Uterus (tissue), 2 donors: Measurements from ENCODE around the gene IL17A.

Experiments used
- CTCF ChIP-seq, 4 experiments: fragments of 200-600 bp in 2 of 4; fragments of 450-650 bp in 2 of 4; sonication (generic) in 2 of 4; IDR thresholded peaks; one replicate each; pipeline ENCODE4 v1.5.1; 2016 to 2019; ENCODE audit warnings: antibody characterized with exemption in 4 of 4, mild to moderate bottlenecking in 2 of 4, moderate library complexity in 1 of 4
- POLR2A ChIP-seq, 2 donors: fragments of 450-650 bp; IDR thresholded peaks; one replicate each; pipeline ENCODE4 v1.6.1; 2016; ENCODE audit warnings: antibody characterized with exemption in 2 of 2, mild to moderate bottlenecking in 1 of 2, moderate library complexity in 1 of 2

GRCh38 chr6:52201493-52201892, 15.3 kb downstream of the IL17A start:
- TF ChIP-seq CTCF (IDR thresholded peaks at IDR 0.05) (no peak), POLR2A (IDR thresholded peaks at IDR 0.05) (no peak)
